ENCODE results near the gene PKD2. TPM values are rescaled to one million over a fixed set of nuclear protein-coding genes. Genes with fewer than 3 reads are reported as not detected.
A peak's percentile ranks its signal among the peaks of the same experiment; 100 is the strongest.

Gene PKD2
- total and polyA plus RNA-seq, 2 of the 13 experiments (the other 11 are each of a cell fraction or from before 2014, with no cell fraction given), result 5.6 to 9.1 TPM

DNA sequence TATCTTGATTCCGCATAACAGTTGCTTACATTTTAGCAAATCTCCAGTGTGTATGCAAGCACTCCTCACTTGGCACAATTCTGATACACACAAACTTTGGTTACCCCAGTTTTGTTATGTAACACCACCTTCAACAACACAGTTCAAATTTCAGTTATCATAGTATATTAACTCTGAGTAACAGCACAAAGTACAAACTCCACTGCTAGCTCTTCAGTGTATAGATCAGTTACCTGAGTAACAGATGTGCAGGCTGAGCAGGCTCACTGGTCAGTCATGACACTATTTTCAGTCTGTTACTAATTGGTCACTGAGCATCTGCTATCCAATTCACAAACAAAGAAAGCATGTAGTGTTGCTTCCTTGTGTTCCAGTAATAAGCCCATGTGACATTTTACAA is 55.4 kb downstream of the PKD2 start (continued):
- peak in 1 of 2 experiments; percentile 33; a peak in 1 of 4 replicates for TF ChIP-seq EP300 (IDR thresholded peaks at IDR 0.05; ENCODE audit: low read depth in 2 of 2, low read length in 2 of 2)
- TF ChIP-seq EP300 (CRISPR knock-in tag; IDR thresholded peaks at IDR 0.05; ENCODE audit: borderline replicate concordance), result no peak
- 0 out of 2 replicates have a peak, but pooled peaks have one; percentile 32 for TF ChIP-seq HNF4G (IDR thresholded peaks at IDR 0.05; ENCODE audit: borderline replicate concordance, low read depth, low read length)
- no peak for TF ChIP-seq HNF4G (CRISPR knock-in tag; IDR thresholded peaks at IDR 0.05; ENCODE audit: borderline replicate concordance, low read depth)
- TF ChIP-seq ZMYM4 (CRISPR knock-in tag; IDR thresholded peaks at IDR 0.05), result peak; percentile 34; the same call in 1 of the 2 replicates
- TF ChIP-seq HNF4A (CRISPR knock-in tag; IDR thresholded peaks at IDR 0.05), result peak; percentile 82
- TF ChIP-seq POGZ (CRISPR knock-in tag; IDR thresholded peaks at IDR 0.05), result peak; percentile 67; the same call in 1 of the 2 replicates
- TF ChIP-seq SOX6 (IDR thresholded peaks at IDR 0.05), result no peak
- peak; percentile 43; the same call in 1 of the 2 replicates for TF ChIP-seq SOX6 (CRISPR knock-in tag; IDR thresholded peaks at IDR 0.05)
- TF ChIP-seq ZNF7 (CRISPR knock-in tag; IDR thresholded peaks at IDR 0.05), result peak; percentile 92

DNA sequence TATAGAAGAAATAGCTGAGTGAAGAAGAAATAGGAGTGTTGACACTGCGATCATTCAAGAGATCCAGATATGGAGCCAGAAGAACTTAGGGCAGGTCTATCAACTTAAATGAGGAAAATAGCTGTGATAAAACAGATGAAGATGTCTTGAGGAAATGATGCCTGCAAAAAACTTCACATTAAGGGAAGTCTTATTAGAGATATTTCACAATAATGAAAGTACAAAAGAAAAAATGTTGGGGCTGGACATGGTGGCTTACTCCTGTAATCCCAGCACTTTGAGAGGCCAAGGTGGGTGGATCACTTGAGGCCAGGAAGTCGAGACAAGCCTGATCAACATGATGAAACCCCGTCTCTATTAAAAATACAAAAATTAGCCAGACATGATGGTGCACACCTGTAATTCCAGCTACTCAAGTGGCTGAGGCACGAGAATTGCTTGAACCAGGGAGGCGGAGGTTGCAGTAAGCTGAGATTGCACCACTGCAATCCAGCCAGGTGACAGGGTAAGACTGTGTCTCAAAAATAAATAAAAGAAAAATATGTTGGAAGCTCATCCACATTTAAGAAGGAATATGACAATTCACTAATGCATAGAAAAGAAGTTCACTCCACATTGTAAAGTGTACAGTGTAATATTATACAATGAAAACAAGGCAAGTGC is 56.3 kb downstream of the PKD2 start:
- Histone ChIP-seq H3K4me1 (ENCODE audit: insufficient read depth, low read length) (peaks cover 26% of the 10 kb centered on the region), H3K4me2 (ENCODE audit: low read depth, low read length) (no peak overlapping the region), H3K27me3 (ENCODE audit: control insufficient read depth in 1 of 2, insufficient read depth in 2 of 2, low read length in 2 of 2) (no peaks in the 10 kb centered on the region), H3K9ac (ENCODE audit: insufficient read depth, low read depth, low read length) (no peak overlapping the region), H3K4me3 (replicated peaks in 1 of 3; ENCODE audit: insufficient read depth in 1 of 3, low read depth in 2 of 3, low read length in 3 of 3) (no peak overlapping the region), H4K20me1 (ENCODE audit: insufficient read depth, low read length) (no peaks in the 10 kb centered on the region), H3K9me3 (ENCODE audit: low read length) (no peaks in the 10 kb centered on the region), H3K27ac (ENCODE audit: extremely low read length, insufficient read depth, low read length) (no peak overlapping the region), H3K79me2 (ENCODE audit: insufficient read depth, low read length) (no peaks in the 10 kb centered on the region), H3K36me3 (replicated peaks in 1 of 2; ENCODE audit: control insufficient read depth in 1 of 2, insufficient read depth in 2 of 2, low read length in 2 of 2) (peaks cover 4 to 13% of the 10 kb centered on the region in 2 experiments; a peak in 4 of 5 replicates), H2AFZ (ENCODE audit: low read length) (no peak overlapping the region)
- intact Hi-C loops (cut with micrococcal nuclease; ENCODE audit: unreplicated experiment) (loop anchor here (5.0 kb wide), 1 partner anchor 44 kb away; no protein-coding TSS in a partner anchor), in situ Hi-C loops (cut with HindIII; ENCODE audit: extremely low pct_ligation_motif_present, low pct_unique_long_range_greater_than_20kb) (no loop called here)
- DNase-seq (ENCODE audit: low spot score) (no peak), FAIRE-seq (no peak), ATAC-seq (no peak)
- WGBS (ENCODE audit: low lambda C conversion rate), result 95% methylated on average over 5 of the region's 5 CpGs
- no TSS peak for BruUV-seq (replicated peaks)
- POLR2A ChIA-PET, result no interaction called here
- CTCF ChIA-PET (ENCODE audit: low intra/inter-chr PET ratio, low total read pairs), result interaction anchor here (1.2 kb wide), 1 partner anchor 143 kb away, joined by 3 read pairs; no protein-coding TSS in a partner anchor
- TF ChIP-seq, protein P1, sequence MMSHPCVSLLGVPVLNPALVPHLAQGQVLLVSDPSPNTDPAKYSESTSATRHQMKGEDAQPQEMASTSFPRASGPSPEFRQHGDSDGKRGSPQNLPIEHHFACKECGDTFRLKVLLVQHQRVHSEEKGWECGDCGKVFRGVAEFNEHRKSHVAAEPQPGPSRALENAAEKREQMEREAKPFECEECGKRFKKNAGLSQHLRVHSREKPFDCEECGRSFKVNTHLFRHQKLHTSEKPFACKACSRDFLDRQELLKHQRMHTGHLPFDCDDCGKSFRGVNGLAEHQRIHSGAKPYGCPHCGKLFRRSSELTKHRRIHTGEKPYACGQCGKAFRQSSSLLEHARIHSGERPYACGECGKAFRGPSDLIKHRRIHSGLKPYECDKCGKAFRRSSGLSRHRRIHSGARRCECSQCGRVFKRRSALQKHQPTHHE (CRISPR knock-in tag; IDR thresholded peaks at IDR 0.05; ENCODE audit: borderline replicate concordance), result no peak
- TF ChIP-seq MZF1 (CRISPR knock-in tag; IDR thresholded peaks at IDR 0.05; ENCODE audit: borderline replicate concordance) (no peak), GTF2F1 (IDR thresholded peaks at IDR 0.05; ENCODE audit: low read length) (no peak), DNMT1 (CRISPR knock-in tag; IDR thresholded peaks at IDR 0.05) (no peak), ZNF230 (CRISPR knock-in tag; IDR thresholded peaks at IDR 0.05) (no peak)
- TF ChIP-seq, protein P2, sequence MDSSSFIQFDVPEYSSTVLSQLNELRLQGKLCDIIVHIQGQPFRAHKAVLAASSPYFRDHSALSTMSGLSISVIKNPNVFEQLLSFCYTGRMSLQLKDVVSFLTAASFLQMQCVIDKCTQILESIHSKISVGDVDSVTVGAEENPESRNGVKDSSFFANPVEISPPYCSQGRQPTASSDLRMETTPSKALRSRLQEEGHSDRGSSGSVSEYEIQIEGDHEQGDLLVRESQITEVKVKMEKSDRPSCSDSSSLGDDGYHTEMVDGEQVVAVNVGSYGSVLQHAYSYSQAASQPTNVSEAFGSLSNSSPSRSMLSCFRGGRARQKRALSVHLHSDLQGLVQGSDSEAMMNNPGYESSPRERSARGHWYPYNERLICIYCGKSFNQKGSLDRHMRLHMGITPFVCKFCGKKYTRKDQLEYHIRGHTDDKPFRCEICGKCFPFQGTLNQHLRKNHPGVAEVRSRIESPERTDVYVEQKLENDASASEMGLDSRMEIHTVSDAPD (CRISPR knock-in tag; IDR thresholded peaks at IDR 0.05), result no peak
- TF ChIP-seq, protein P3, sequence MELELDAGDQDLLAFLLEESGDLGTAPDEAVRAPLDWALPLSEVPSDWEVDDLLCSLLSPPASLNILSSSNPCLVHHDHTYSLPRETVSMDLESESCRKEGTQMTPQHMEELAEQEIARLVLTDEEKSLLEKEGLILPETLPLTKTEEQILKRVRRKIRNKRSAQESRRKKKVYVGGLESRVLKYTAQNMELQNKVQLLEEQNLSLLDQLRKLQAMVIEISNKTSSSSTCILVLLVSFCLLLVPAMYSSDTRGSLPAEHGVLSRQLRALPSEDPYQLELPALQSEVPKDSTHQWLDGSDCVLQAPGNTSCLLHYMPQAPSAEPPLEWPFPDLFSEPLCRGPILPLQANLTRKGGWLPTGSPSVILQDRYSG (CRISPR knock-in tag; IDR thresholded peaks at IDR 0.05), result no peak
- TF ChIP-seq, protein P4, sequence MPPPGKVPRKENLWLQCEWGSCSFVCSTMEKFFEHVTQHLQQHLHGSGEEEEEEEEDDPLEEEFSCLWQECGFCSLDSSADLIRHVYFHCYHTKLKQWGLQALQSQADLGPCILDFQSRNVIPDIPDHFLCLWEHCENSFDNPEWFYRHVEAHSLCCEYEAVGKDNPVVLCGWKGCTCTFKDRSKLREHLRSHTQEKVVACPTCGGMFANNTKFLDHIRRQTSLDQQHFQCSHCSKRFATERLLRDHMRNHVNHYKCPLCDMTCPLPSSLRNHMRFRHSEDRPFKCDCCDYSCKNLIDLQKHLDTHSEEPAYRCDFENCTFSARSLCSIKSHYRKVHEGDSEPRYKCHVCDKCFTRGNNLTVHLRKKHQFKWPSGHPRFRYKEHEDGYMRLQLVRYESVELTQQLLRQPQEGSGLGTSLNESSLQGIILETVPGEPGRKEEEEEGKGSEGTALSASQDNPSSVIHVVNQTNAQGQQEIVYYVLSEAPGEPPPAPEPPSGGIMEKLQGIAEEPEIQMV (CRISPR knock-in tag; IDR thresholded peaks at IDR 0.05; ENCODE audit: low read depth), result no peak

Measured in HepG2 (cell line).